K562 (cell line): Measurements from ENCODE around the gene KCNK18. TPM values are rescaled to one million over a fixed set of nuclear protein-coding genes. Genes with fewer than 3 reads are reported as not detected.

Source experiments
- ATAC-seq: fragments of 200-7000 bp; cut with Tn5 transposase; 3 replicates; pipeline ENCODE4 v1.9.1; 2020; ENCODE audit warnings: moderate library complexity
- BruUV-seq: library from RNA; stranded (reverse); fragments of 400-500 nt; replicated peaks from 2 replicates; lab custom pipeline; 2021; lab: Mats Ljungman, UMichigan
- CTCF ChIA-PET: fragments of 300-600 bp; formaldehyde crosslinking; extraction: SDS; loops from one replicate; lab custom pipeline; 2021; ENCODE audit warnings: low intra/inter-chr PET ratio; lab: Yijun Ruan, JAX
- POLR2A ChIA-PET: fragments of 300-600, 350-650 bp; sonication (Branson Sonifier 250); formaldehyde crosslinking; extraction: SDS; loops from one replicate; lab custom pipeline; 2021; ENCODE audit warnings: antibody characterized with exemption, inconsistent platforms; lab: Yijun Ruan, JAX
- DNase-seq, 4 experiments: peaks; one replicate each; pipeline versions ENCODE4 v3.0.0 to v3.0.0-alpha.2; 2011 to 2018; ENCODE audit warnings: low spot score in 3 of 4, mixed read lengths in 3 of 4; ENCODE audit errors: extremely low read depth in 1 of 4
- FAIRE-seq: peaks from 2 replicates; lab custom pipeline; 2011; peaks lifted over from hg19 to GRCh38; lab: Jason Lieb, UNC
- H2AFZ ChIP-seq: 2 replicates; pipeline ENCODE4 v1.6.0; 2011; ENCODE audit warnings: low read depth, low read length, control low read depth, inconsistent platforms
- H3K27ac ChIP-seq: fragments of 200-600 bp; 3 replicates; pipeline ENCODE4 v1.8.0; 2011; ENCODE audit warnings: low read depth, mild to moderate bottlenecking, control low read depth, inconsistent platforms, low read length, moderate library complexity, mixed read lengths; ENCODE audit errors: extremely low read depth
- H3K27me3 ChIP-seq, 2 experiments: fragments of 300-600 bp in 1 of 2; 2 replicates in 1 of 2; 3 replicates in 1 of 2; pipeline versions ENCODE4 v1.6.0 to v1.8.0; 2011; ENCODE audit warnings: inconsistent platforms in 2 of 2, low read length in 2 of 2, mild to moderate bottlenecking in 1 of 2, mixed read lengths in 1 of 2, moderate library complexity in 1 of 2; ENCODE audit not compliant: control insufficient read depth in 2 of 2, insufficient read depth in 2 of 2
- H3K36me3 ChIP-seq: fragments of 300-600 bp; 3 replicates; pipeline ENCODE4 v1.8.0; 2011; ENCODE audit warnings: mild to moderate bottlenecking, low read length, inconsistent platforms; ENCODE audit not compliant: control insufficient read depth, insufficient read depth
- H3K4me1 ChIP-seq, 2 experiments: fragments of 200-600 bp in 1 of 2; replicated peaks in 1 of 2; 2 replicates in 1 of 2; 3 replicates in 1 of 2; pipeline versions ENCODE4 v1.5.1 to v1.8.0; 2011; ENCODE audit warnings: inconsistent platforms in 2 of 2, low read length in 2 of 2, mild to moderate bottlenecking in 1 of 2, mixed read lengths in 1 of 2, moderate library complexity in 1 of 2; ENCODE audit not compliant: control insufficient read depth in 2 of 2, insufficient read depth in 2 of 2
- H3K4me2 ChIP-seq: 2 replicates; pipeline ENCODE4 v1.6.1; 2011; ENCODE audit warnings: low read length, control low read depth, inconsistent platforms, mixed read lengths; ENCODE audit not compliant: insufficient read depth
- H3K4me3 ChIP-seq: fragments of 200-600 bp; sonication (generic), shearing (Covaris generic); 2 replicates; pipeline ENCODE4 v1.5.1; 2016; ENCODE audit warnings: control low read depth, inconsistent platforms
- H3K79me2 ChIP-seq: fragments of 200-600 bp; 3 replicates; pipeline ENCODE4 v1.8.0; 2011; ENCODE audit warnings: low read length, inconsistent platforms; ENCODE audit not compliant: control insufficient read depth, insufficient read depth
- H3K9ac ChIP-seq, 2 experiments: 2 replicates each; pipeline versions ENCODE4 v1.6.0 to v1.6.1; 2011; ENCODE audit warnings: low read depth in 2 of 2, low read length in 2 of 2, control low read depth in 1 of 2, inconsistent platforms in 1 of 2, mild to moderate bottlenecking in 1 of 2, mixed read lengths in 1 of 2; ENCODE audit not compliant: insufficient read depth in 1 of 2
- H3K9me1 ChIP-seq: one replicate; pipeline ENCODE4 v1.6.0; 2011; ENCODE audit warnings: inconsistent platforms, mild to moderate bottlenecking, low read length, moderate library complexity; ENCODE audit not compliant: control insufficient read depth, insufficient read depth
- H3K9me3 ChIP-seq: replicated peaks from 2 replicates; pipeline ENCODE4 v1.5.1; 2011; ENCODE audit warnings: low read depth, low read length, inconsistent platforms; ENCODE audit not compliant: control insufficient read depth, insufficient read depth
- H4K20me1 ChIP-seq: replicated peaks from 2 replicates; pipeline ENCODE4 v1.6.1; 2011; ENCODE audit warnings: low read length, inconsistent platforms, mixed read lengths; ENCODE audit not compliant: control insufficient read depth, insufficient read depth
- ELF1 ChIP-seq: fragments of 200-800 bp; sonication (Bioruptor generic); IDR thresholded peaks from 2 replicates; pipeline ENCODE4 v1.6.1; 2016; ENCODE audit warnings: missing genetic modification characterization, missing compliant biosample characterization
- FOXJ3 ChIP-seq: sonication (generic); formaldehyde crosslinking; IDR thresholded peaks from 2 replicates; pipeline ENCODE4 v1.4.0; 2020; ENCODE audit warnings: mild to moderate bottlenecking, missing genetic modification reagents
- HCFC1 ChIP-seq: IDR thresholded peaks from 2 replicates; pipeline ENCODE4 v1.6.1; 2012; ENCODE audit warnings: low read depth, low read length, improper control_type of control experiment
- MYC ChIP-seq, 2 experiments: fragments of 250-450 bp in 1 of 2; sonication (Bioruptor Pico) in 1 of 2; IDR thresholded peaks; 2 replicates each; pipeline versions ENCODE4 v1.5.1 to v1.6.1; 2012 to 2021; ENCODE audit warnings: low read depth in 2 of 2, borderline replicate concordance in 1 of 2, improper control_type of control experiment in 1 of 2, low read length in 1 of 2, mild to moderate bottlenecking in 1 of 2, moderate library complexity in 1 of 2
- RAD51 ChIP-seq: fragments of 450-650 bp; IDR thresholded peaks from 2 replicates; pipeline ENCODE4 v1.7.1; 2016; ENCODE audit warnings: low read depth, mild to moderate bottlenecking, borderline replicate concordance
- SIX5 ChIP-seq, 2 experiments: IDR thresholded peaks; 2 replicates each; pipeline ENCODE4 v1.6.1; 2011; ENCODE audit warnings: low read length in 2 of 2, borderline replicate concordance in 1 of 2, low read depth in 1 of 2, mild to moderate bottlenecking in 1 of 2, moderate library complexity in 1 of 2; ENCODE audit not compliant: insufficient read depth in 1 of 2
- TAL1 ChIP-seq: fragments of 450-650 bp; IDR thresholded peaks from 2 replicates; pipeline ENCODE4 v1.6.1; 2016; ENCODE audit warnings: mild to moderate bottlenecking
- ZNF143 ChIP-seq: sonication (generic); formaldehyde crosslinking; IDR thresholded peaks from 2 replicates; pipeline ENCODE4 v1.9.0; 2022; ENCODE audit warnings: mild to moderate bottlenecking, missing genetic modification reagents
- WGBS: fragments of 100-300 bp; shearing (Covaris generic); methylation state at CpG from one replicate; pipeline ENCODE4 v1.1.6; 2016; ENCODE audit warnings: low coverage, mixed read lengths; ENCODE audit not compliant: insufficient coverage; ENCODE audit errors: missing lambda C conversion rate; 5-methylcytosine and 5-hydroxymethylcytosine counted together
- in situ Hi-C: fragments of 300-500 bp; cut with MboI; formaldehyde crosslinking; loops from 4 replicates; pipeline ENCODE4 v1.15.0; 2018; ENCODE audit warnings: inconsistent platforms, mixed read lengths
- intact Hi-C: fragments of 100-400 bp; cut with micrococcal nuclease; formaldehyde crosslinking; loops from 2 replicates; pipeline ENCODE4 v1.14.2; 2022
- polyA plus RNA-seq, 8 experiments: library from polyadenylated mRNA; depleted of rRNA in 4 of 8; stranded (reverse) in 5 of 8; unstranded in 3 of 8; fragments of >200 nt; fragmentation: Nextera tagmentation in 2 of 8; fragmentation: Illumina TruSeq in 1 of 8; extraction: Ambion mirVana in 2 of 8; extraction: Trizol in 1 of 8; gene quantifications; 2 replicates each; pipeline versions ENCODE4 v1.2.1 to v1.2.3, GENCODE V29; 2011 to 2014; ENCODE audit warnings: inconsistent platforms in 1 of 8, missing spikeins in 1 of 8
- total RNA-seq, 7 experiments: library from RNA; depleted of rRNA in 6 of 7; stranded (reverse); fragments of >200 nt in 6 of 7; fragmentation: Illumina TruSeq in 2 of 7; extraction: Trizol in 2 of 7; gene quantifications; 2 replicates each; pipeline versions ENCODE4 v1.2.1 to v1.2.3, GENCODE V29; 2011 to 2021; ENCODE audit warnings: low replicate concordance in 1 of 7
- TF ChIP-seq, protein P1 (sequence below): sonication (generic); formaldehyde crosslinking; IDR thresholded peaks from 2 replicates; pipeline ENCODE4 v1.8.0; 2022; ENCODE audit warnings: missing genetic modification reagents, mild to moderate bottlenecking, moderate library complexity, borderline replicate concordance
- TF ChIP-seq, protein P2 (sequence below): sonication (generic); formaldehyde crosslinking; IDR thresholded peaks from 2 replicates; pipeline ENCODE4 v1.5.0; 2020; ENCODE audit warnings: missing genetic modification reagents
- TF ChIP-seq, protein P3 (sequence below): sonication (generic); formaldehyde crosslinking; IDR thresholded peaks from 2 replicates; pipeline ENCODE4 v1.9.0; 2022; ENCODE audit warnings: mild to moderate bottlenecking, missing genetic modification reagents

The KCNK18 gene
- total and polyA plus RNA-seq, 9 of the 15 experiments (the other 6 are each of a cell fraction or from before 2014, with no cell fraction given): not detected

GRCh38 chr10:117186832-117187615, 10.3 kb upstream of the KCNK18 start:
- H3K4me3 ChIP-seq: no peak overlapping the region
- no peaks in the 10 kb centered on the region; a peak in 1 of 5 replicates for H3K4me1 ChIP-seq
- CTCF ChIA-PET: no interaction called here
- peaks cover 0 to 12% of the 10 kb centered on the region in 2 experiments; a peak in 2 of 5 replicates for H3K27me3 ChIP-seq
- H3K4me2 ChIP-seq: no peak overlapping the region
- H3K79me2 ChIP-seq: no peaks in the 10 kb centered on the region
- intact Hi-C loops: no loop called here
- H3K27ac ChIP-seq: no peak overlapping the region
- H3K36me3 ChIP-seq: no peaks in the 10 kb centered on the region
- no peaks in the 10 kb centered on the region for H3K9me3 ChIP-seq
- no peaks in the 10 kb centered on the region for H3K9me1 ChIP-seq
- in situ Hi-C loops: no loop called here
- ATAC-seq (peak; percentile 70), DNase-seq (peak in 1 of 4 experiments; percentile 11), FAIRE-seq (no peak)
- POLR2A ChIA-PET: interaction anchor here (0.8 to 1.3 kb wide), 2 partner anchors 9 to 12 kb away, joined by 4 to 5 read pairs; no protein-coding TSS in a partner anchor
- no peak overlapping the region for H3K9ac ChIP-seq
- no TSS peak for BruUV-seq
- no peaks in the 10 kb centered on the region for H4K20me1 ChIP-seq
- peak overlapping the region; percentile 85 for H2AFZ ChIP-seq
- WGBS: 2% methylated on average over 4 of the region's 4 CpGs
- TF ChIP-seq, protein P1, sequence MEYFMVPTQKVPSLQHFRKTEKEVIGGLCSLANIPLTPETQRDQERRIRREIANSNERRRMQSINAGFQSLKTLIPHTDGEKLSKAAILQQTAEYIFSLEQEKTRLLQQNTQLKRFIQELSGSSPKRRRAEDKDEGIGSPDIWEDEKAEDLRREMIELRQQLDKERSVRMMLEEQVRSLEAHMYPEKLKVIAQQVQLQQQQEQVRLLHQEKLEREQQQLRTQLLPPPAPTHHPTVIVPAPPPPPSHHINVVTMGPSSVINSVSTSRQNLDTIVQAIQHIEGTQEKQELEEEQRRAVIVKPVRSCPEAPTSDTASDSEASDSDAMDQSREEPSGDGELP (CRISPR knock-in tag): no peak
- peak; percentile 51 for TF ChIP-seq MYC (IDR thresholded peaks at IDR 0.05; ENCODE audit: low read depth, low read length)
- no peak for TF ChIP-seq MYC (CRISPR knock-in tag; IDR thresholded peaks at IDR 0.05; ENCODE audit: borderline replicate concordance, low read depth)
- TF ChIP-seq ZNF143 (CRISPR knock-in tag): peak; percentile 77
- no peak for TF ChIP-seq FOXJ3 (CRISPR knock-in tag)
- TF ChIP-seq, protein P2, sequence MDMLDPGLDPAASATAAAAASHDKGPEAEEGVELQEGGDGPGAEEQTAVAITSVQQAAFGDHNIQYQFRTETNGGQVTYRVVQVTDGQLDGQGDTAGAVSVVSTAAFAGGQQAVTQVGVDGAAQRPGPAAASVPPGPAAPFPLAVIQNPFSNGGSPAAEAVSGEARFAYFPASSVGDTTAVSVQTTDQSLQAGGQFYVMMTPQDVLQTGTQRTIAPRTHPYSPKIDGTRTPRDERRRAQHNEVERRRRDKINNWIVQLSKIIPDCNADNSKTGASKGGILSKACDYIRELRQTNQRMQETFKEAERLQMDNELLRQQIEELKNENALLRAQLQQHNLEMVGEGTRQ (CRISPR knock-in tag): peak; percentile 84
- TF ChIP-seq RAD51: peak; percentile 67; the same call in 1 of the 2 replicates
- peak; percentile 44 to 59; a peak in 3 of 4 replicates for TF ChIP-seq SIX5 (IDR thresholded peaks at IDR 0.05; ENCODE audit: borderline replicate concordance in 1 of 2, insufficient read depth in 1 of 2, low read depth in 1 of 2, low read length in 2 of 2)
- TF ChIP-seq, protein P3, sequence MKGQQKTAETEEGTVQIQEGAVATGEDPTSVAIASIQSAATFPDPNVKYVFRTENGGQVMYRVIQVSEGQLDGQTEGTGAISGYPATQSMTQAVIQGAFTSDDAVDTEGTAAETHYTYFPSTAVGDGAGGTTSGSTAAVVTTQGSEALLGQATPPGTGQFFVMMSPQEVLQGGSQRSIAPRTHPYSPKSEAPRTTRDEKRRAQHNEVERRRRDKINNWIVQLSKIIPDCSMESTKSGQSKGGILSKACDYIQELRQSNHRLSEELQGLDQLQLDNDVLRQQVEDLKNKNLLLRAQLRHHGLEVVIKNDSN (CRISPR knock-in tag): peak; percentile 78
- TF ChIP-seq HCFC1: peak; percentile 81
- TF ChIP-seq TAL1: no peak
- peak; percentile 61; the same call in 1 of the 2 replicates for TF ChIP-seq ELF1 (tag)
